Measurements from ENCODE around the gene TCIRG1.
A peak's percentile ranks its signal among the peaks of the same experiment; 100 is the strongest.

TCIRG1 gene

DNA sequence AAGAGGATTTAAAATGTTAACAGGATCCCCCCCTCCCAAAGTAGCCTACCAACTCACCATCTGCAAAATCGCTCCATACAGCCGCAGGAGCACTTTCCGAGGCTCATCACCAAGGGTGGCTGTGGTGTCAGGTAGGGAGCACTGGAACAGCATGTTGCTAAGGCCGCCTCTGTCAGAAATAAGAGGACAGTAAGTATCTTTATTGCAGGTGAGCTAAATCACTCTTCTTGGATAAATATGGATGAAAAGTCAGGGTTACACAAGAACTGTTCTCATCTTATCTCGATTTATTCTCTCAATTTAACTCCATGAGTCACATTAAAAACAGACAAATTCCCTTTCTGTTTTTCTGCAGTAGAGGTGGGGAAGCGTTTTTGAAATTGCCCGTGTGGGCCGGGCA, 58.1 kb downstream of the TCIRG1 start:
- H3K4me3 ChIP-seq (ENCODE audit: low read depth, low read length), result no peak overlapping the region
- TF ChIP-seq, protein P1, sequence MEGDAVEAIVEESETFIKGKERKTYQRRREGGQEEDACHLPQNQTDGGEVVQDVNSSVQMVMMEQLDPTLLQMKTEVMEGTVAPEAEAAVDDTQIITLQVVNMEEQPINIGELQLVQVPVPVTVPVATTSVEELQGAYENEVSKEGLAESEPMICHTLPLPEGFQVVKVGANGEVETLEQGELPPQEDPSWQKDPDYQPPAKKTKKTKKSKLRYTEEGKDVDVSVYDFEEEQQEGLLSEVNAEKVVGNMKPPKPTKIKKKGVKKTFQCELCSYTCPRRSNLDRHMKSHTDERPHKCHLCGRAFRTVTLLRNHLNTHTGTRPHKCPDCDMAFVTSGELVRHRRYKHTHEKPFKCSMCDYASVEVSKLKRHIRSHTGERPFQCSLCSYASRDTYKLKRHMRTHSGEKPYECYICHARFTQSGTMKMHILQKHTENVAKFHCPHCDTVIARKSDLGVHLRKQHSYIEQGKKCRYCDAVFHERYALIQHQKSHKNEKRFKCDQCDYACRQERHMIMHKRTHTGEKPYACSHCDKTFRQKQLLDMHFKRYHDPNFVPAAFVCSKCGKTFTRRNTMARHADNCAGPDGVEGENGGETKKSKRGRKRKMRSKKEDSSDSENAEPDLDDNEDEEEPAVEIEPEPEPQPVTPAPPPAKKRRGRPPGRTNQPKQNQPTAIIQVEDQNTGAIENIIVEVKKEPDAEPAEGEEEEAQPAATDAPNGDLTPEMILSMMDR (IDR thresholded peaks at IDR 0.05; ENCODE audit: insufficient read depth, low read depth, low read length, missing control alignments), result no peak
- no peak for DNase-seq (ENCODE audit: low read depth)

DNA sequence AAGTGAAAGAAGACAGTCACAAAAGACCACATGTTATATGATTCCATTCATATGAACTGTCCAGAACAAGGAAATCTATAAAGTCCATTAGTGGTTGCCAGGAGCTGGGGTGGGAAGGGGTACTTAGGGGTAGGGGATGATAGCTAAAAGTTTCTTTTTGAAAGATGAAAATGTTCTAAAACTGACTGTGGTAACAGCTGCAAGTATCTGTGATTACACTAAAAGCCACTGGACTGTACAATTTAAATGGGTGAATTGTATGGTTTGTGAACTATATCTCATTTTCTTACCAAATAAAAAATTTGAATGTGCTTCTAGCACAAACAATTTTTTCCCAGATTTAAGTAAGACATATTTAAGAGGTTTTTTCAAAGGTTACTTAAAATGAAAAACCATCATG, 60.2 kb downstream of the TCIRG1 start:
- TF ChIP-seq, protein P1 (IDR thresholded peaks at IDR 0.05; ENCODE audit: insufficient read depth, low read depth, low read length, missing control alignments), result no peak
- H3K4me3 ChIP-seq (ENCODE audit: low read depth, low read length), result peak overlapping the region; percentile 3; the same call in 1 of the 2 replicates
- DNase-seq (ENCODE audit: low read depth), result no peak

DNA sequence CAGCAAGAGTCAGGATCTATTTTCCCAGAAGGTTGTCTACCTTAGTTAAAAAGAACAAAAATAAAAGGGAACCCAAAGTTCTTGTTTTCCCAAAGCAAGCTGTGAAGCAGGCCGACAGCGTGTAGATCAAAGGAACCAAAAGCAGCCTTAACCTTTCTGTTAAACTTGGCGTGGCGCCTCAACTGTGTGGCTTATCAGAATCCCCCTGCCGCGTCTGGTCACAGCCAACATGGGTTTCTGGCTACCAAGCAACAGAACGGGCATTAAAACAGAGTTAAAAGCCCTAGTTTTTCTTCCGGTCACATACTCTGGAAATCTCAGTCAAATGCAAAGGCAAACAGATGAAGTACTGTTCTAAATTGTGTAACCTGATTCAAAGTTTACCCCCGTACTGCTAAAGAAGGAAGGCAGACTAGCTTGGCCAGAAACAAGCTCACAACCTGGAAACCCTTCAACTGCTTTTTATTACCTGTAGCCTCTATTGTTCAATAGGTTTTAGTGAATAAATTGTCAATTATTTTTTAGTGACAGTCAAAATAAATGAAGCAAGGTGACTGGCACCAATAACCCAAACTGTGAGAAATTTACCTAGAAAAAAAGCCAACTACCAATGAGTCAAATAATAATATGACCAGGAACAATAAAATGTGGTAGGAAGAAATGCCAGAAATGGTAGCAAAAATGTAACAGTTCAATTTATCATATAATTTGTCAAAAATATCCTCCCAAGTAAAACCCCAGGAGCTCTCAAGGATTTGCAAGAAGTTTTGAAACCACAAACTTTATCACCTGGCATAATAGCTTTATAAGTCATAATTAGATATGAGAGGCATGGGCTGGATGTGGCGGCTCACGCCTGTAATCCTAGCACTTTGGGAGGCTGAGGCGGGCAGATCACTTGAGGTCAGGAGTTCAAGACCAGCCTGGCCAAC, 60.9 kb downstream of the TCIRG1 start:
- peak overlapping the region; percentile 23 for H3K4me3 ChIP-seq (ENCODE audit: low read depth, low read length)
- TF ChIP-seq, protein P1 (IDR thresholded peaks at IDR 0.05; ENCODE audit: insufficient read depth, low read depth, low read length, missing control alignments), result no peak
- peak; percentile 66 for DNase-seq (ENCODE audit: low read depth)

Data from GM12865 (cell line).